ACC112 (cell line): Measurements from ENCODE around the gene YIF1A.
"Not testable (repeated sequence)": the region's sequence is repeated elsewhere in the genome, so short reads cannot be mapped to it uniquely, and the experiment has no call there.

Experiments
- H2AFZ ChIP-seq: fragments of 200-600 bp; sonication (generic); one replicate; pipeline ENCODE4 v1.6.0; 2017; ENCODE audit warnings: antibody characterized with exemption, low read length; ENCODE audit not compliant: unreplicated experiment
- H3K27ac ChIP-seq: fragments of 200-600 bp; sonication (generic); 2 replicates; pipeline ENCODE4 v1.5.1; 2014; ENCODE audit warnings: low read depth, mild to moderate bottlenecking, antibody characterized with exemption, low read length, moderate library complexity
- H3K27me3 ChIP-seq: fragments of 200-600 bp; sonication (generic); 2 replicates; pipeline ENCODE4 v1.6.1; 2014; ENCODE audit warnings: mild to moderate bottlenecking, antibody characterized with exemption, low read length, moderate library complexity, mixed read lengths; ENCODE audit not compliant: insufficient read depth
- H3K36me3 ChIP-seq: fragments of 200-600 bp; sonication (generic); 2 replicates; pipeline ENCODE4 v1.6.1; 2016; ENCODE audit warnings: mild to moderate bottlenecking, antibody characterized with exemption, low read length, moderate library complexity, mixed read lengths; ENCODE audit not compliant: insufficient read depth
- H3K4me1 ChIP-seq: fragments of 200-600 bp; sonication (generic); one replicate; pipeline ENCODE4 v1.6.1; 2016; ENCODE audit warnings: low read length, mixed read lengths; ENCODE audit not compliant: insufficient read depth, unreplicated experiment, control insufficient read depth
- H3K4me3 ChIP-seq: fragments of 200-600 bp; sonication (generic); 2 replicates; pipeline ENCODE4 v1.5.1; 2014; ENCODE audit warnings: mild to moderate bottlenecking, low read depth, low read length
- H3K79me2 ChIP-seq: fragments of 200-600 bp; sonication (generic); one replicate; pipeline ENCODE4 v1.6.0; 2016; ENCODE audit warnings: low read length; ENCODE audit not compliant: control insufficient read depth, unreplicated experiment, insufficient read depth

YIF1A gene

GRCh38 chr11:66315498-66315885, 26.5 kb upstream of the YIF1A start:
- H3K4me3 ChIP-seq: peak overlapping the region; percentile 94
- H3K27ac ChIP-seq: peak overlapping the region; percentile 97
- H3K79me2 ChIP-seq: peaks cover 34% of the 10 kb centered on the region
- no peaks in the 10 kb centered on the region for H3K36me3 ChIP-seq
- no peak overlapping the region for H2AFZ ChIP-seq
- H3K27me3 ChIP-seq: no peaks in the 10 kb centered on the region
- H3K4me1 ChIP-seq: peaks cover 31% of the 10 kb centered on the region

- peaks cover 31% of the 10 kb centered on the region for H3K4me1 ChIP-seq
- peaks cover 34% of the 10 kb centered on the region for H3K79me2 ChIP-seq
- no peaks in the 10 kb centered on the region for H3K27me3 ChIP-seq
- H2AFZ ChIP-seq: no peak overlapping the region
- no peaks in the 10 kb centered on the region for H3K36me3 ChIP-seq
- H3K4me3 ChIP-seq: peak overlapping the region; percentile 94
- peak overlapping the region; percentile 97 for H3K27ac ChIP-seq
These were observed 25.9 kb upstream of the YIF1A start for GRCh38 chr11:66314561-66315497.

- H3K4me3 ChIP-seq: peak overlapping the region; percentile 94
- H3K4me1 ChIP-seq: peaks cover 31% of the 10 kb centered on the region
- H3K36me3 ChIP-seq: no peaks in the 10 kb centered on the region
- peak overlapping the region; percentile 97 for H3K27ac ChIP-seq
- H3K27me3 ChIP-seq: no peaks in the 10 kb centered on the region
- no peak overlapping the region for H2AFZ ChIP-seq
- H3K79me2 ChIP-seq: peaks cover 34% of the 10 kb centered on the region
These were observed 25.2 kb upstream of the YIF1A start for GRCh38 chr11:66314186-66314501.

GRCh38 chr11:66313321-66314185, 24.6 kb upstream of the YIF1A start:
- Histone ChIP-seq H2AFZ (no peak overlapping the region), H3K27ac (peak overlapping the region; percentile 97), H3K79me2 (peaks cover 34% of the 10 kb centered on the region), H3K4me1 (peaks cover 25% of the 10 kb centered on the region), H3K36me3 (no peaks in the 10 kb centered on the region), H3K4me3 (peak overlapping the region; percentile 94), H3K27me3 (no peaks in the 10 kb centered on the region)

GRCh38 chr11:66312549-66313320, 23.8 kb upstream of the YIF1A start:
- Histone ChIP-seq H3K36me3 (no peaks in the 10 kb centered on the region), H3K4me1 (peaks cover 17% of the 10 kb centered on the region), H3K27me3 (no peaks in the 10 kb centered on the region), H3K27ac (peak overlapping the region; percentile 97), H2AFZ (peak overlapping the region; percentile 27), H3K79me2 (peaks cover 34% of the 10 kb centered on the region), H3K4me3 (peak overlapping the region; percentile 94)

- H3K79me2 ChIP-seq: peaks cover 34% of the 10 kb centered on the region
- peak overlapping the region; percentile 27 for H2AFZ ChIP-seq
- H3K4me1 ChIP-seq: peaks cover 10% of the 10 kb centered on the region
- H3K4me3 ChIP-seq: peak overlapping the region; percentile 75
- H3K36me3 ChIP-seq: no peaks in the 10 kb centered on the region
- H3K27ac ChIP-seq: peak overlapping the region; percentile 64
- H3K27me3 ChIP-seq: no peaks in the 10 kb centered on the region
These were observed 23.1 kb upstream of the YIF1A start for GRCh38 chr11:66311965-66312548.

GRCh38 chr11:66311470-66311964, 22.6 kb upstream of the YIF1A start:
- peak overlapping the region; percentile 64; the same call in 1 of the 2 replicates for H3K27ac ChIP-seq
- H3K36me3 ChIP-seq: no peaks in the 10 kb centered on the region
- H3K4me1 ChIP-seq: peaks cover 9% of the 10 kb centered on the region
- no peak overlapping the region for H2AFZ ChIP-seq
- H3K79me2 ChIP-seq: peaks cover 31% of the 10 kb centered on the region
- peak overlapping the region; percentile 75 for H3K4me3 ChIP-seq
- no peaks in the 10 kb centered on the region for H3K27me3 ChIP-seq

- not testable (repeated sequence) for H3K4me1 ChIP-seq, H3K4me3 ChIP-seq, H2AFZ ChIP-seq, H3K36me3 ChIP-seq, H3K27ac ChIP-seq, H3K27me3 ChIP-seq
- H3K79me2 ChIP-seq: peaks cover 25% of the 10 kb centered on the region
These were observed 22.0 kb upstream of the YIF1A start for GRCh38 chr11:66310803-66311440.

- peaks cover 8% of the 10 kb centered on the region for H3K4me1 ChIP-seq
- no peak overlapping the region for H3K27ac ChIP-seq
- no peaks in the 10 kb centered on the region for H3K27me3 ChIP-seq
- H3K4me3 ChIP-seq: no peak overlapping the region
- no peak overlapping the region for H2AFZ ChIP-seq
- H3K36me3 ChIP-seq: no peaks in the 10 kb centered on the region
- H3K79me2 ChIP-seq: peaks cover 19% of the 10 kb centered on the region
These were observed 21.4 kb upstream of the YIF1A start for GRCh38 chr11:66310324-66310723.
